Measurements from ENCODE around the gene PDLIM4.

PDLIM4 gene

DNA sequence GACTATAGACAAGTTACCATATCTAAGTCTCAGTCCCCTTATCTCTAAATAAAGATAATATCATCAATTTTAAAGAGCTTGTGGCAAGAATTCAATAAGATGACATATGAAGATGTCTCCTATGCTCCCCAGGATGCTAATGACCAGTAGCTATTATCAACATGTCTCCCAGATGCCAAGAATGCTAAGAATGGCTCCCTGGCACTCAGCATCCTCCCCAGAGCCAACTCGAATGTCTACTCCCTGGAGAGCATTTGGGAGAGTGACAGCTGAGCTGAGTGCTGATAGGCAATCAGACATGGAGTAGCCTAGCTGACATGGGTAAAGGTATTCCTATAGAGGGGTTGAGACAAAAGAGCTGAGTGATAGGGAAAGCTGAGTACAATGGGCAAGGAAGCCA lies 45.7 kb upstream of the PDLIM4 start:
- TF ChIP-seq, protein P1, sequence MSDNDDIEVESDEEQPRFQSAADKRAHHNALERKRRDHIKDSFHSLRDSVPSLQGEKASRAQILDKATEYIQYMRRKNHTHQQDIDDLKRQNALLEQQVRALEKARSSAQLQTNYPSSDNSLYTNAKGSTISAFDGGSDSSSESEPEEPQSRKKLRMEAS (IDR thresholded peaks at IDR 0.05; ENCODE audit: low read depth, low read length): no peak
- TF ChIP-seq POLR2A (IDR thresholded peaks at IDR 0.05; ENCODE audit: extremely low read depth, insufficient read length): no peak
- no peak for DNase-seq (ENCODE audit: low read depth)
- no peak overlapping the region for H3K4me3 ChIP-seq (ENCODE audit: low read depth, low read length)

DNA sequence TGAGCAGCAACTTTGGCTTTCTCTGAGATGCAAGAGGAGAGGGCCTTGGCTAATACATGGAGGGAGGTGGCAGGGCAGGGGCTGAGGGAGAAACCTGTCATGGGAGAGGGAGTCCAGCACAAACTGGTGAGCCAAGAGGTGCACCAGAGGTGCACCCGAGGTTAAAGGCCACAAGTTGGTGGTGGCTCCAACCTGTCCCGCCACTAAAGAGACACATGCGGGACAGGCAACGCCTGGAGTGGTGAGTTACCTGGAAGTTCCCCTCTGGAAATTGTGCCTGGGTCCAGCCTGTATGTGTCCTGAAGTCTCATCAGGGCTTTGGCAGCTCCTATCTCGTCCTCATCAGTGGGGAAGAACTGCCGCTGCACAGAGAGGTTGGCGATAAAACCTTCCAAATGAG lies 43.8 kb upstream of the PDLIM4 start:
- DNase-seq (ENCODE audit: low read depth): no peak
- H3K4me3 ChIP-seq (ENCODE audit: low read depth, low read length): no peak overlapping the region
- no peak for TF ChIP-seq POLR2A (IDR thresholded peaks at IDR 0.05; ENCODE audit: extremely low read depth, insufficient read length)
- TF ChIP-seq MYC (IDR thresholded peaks at IDR 0.05; ENCODE audit: low read depth, low read length): no peak
- TF ChIP-seq, protein P2, sequence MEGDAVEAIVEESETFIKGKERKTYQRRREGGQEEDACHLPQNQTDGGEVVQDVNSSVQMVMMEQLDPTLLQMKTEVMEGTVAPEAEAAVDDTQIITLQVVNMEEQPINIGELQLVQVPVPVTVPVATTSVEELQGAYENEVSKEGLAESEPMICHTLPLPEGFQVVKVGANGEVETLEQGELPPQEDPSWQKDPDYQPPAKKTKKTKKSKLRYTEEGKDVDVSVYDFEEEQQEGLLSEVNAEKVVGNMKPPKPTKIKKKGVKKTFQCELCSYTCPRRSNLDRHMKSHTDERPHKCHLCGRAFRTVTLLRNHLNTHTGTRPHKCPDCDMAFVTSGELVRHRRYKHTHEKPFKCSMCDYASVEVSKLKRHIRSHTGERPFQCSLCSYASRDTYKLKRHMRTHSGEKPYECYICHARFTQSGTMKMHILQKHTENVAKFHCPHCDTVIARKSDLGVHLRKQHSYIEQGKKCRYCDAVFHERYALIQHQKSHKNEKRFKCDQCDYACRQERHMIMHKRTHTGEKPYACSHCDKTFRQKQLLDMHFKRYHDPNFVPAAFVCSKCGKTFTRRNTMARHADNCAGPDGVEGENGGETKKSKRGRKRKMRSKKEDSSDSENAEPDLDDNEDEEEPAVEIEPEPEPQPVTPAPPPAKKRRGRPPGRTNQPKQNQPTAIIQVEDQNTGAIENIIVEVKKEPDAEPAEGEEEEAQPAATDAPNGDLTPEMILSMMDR (IDR thresholded peaks at IDR 0.05; ENCODE audit: low read depth, low read length): no peak

DNA sequence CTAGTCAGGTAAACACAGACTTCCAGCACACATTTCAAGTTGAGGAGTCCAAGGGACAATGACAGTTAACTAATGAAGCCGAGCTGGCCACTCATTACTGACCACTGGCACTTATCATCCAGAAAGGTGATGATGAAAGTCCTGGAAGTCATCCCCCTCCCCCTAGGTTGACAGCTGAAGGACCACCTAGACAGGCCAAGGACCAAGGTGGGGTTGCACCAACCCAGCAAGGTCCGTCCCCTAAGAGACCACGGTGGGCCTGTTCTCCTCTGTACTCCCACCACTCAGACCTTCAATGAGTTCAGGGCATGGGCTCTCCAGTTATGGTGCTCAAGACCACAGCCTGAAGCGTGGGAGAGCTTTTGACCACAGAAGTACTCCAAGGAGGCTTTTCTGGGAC lies 43.0 kb upstream of the PDLIM4 start:
- no peak for DNase-seq (ENCODE audit: low read depth)
- no peak overlapping the region for H3K4me3 ChIP-seq (ENCODE audit: low read depth, low read length)
- TF ChIP-seq MYC (IDR thresholded peaks at IDR 0.05; ENCODE audit: low read depth, low read length) (no peak), POLR2A (IDR thresholded peaks at IDR 0.05; ENCODE audit: extremely low read depth, insufficient read length) (no peak)
- TF ChIP-seq, protein P1 (IDR thresholded peaks at IDR 0.05; ENCODE audit: low read depth, low read length): no peak
- TF ChIP-seq, protein P2 (IDR thresholded peaks at IDR 0.05; ENCODE audit: low read depth, low read length): no peak

DNA sequence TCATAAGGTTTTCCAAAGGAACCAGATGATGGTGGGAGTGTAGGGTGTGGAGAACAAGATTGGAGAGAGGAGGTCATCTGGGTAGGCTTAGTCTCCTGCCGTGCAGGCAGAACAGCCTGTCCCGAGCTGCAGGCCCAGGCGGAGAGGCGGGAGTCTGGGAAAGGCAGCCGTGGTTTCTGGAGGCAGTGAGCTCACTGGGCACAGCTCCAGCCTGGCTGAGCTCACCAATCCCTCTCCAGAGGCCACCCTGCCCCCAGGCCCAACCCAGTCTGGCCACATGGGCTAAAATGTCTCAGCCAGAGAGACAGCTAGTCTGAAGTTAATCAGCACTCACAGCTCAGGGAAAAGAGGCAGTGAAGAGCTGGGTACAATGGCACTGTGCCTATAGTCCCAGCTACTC lies 42.2 kb upstream of the PDLIM4 start:
- no peak for DNase-seq (ENCODE audit: low read depth)
- no peak overlapping the region for H3K4me3 ChIP-seq (ENCODE audit: low read depth, low read length)
- TF ChIP-seq, protein P2 (IDR thresholded peaks at IDR 0.05; ENCODE audit: low read depth, low read length): no peak
- TF ChIP-seq, protein P1 (IDR thresholded peaks at IDR 0.05; ENCODE audit: low read depth, low read length): no peak
- no peak for TF ChIP-seq POLR2A (IDR thresholded peaks at IDR 0.05; ENCODE audit: extremely low read depth, insufficient read length)
- no peak for TF ChIP-seq MYC (IDR thresholded peaks at IDR 0.05; ENCODE audit: low read depth, low read length)

DNA sequence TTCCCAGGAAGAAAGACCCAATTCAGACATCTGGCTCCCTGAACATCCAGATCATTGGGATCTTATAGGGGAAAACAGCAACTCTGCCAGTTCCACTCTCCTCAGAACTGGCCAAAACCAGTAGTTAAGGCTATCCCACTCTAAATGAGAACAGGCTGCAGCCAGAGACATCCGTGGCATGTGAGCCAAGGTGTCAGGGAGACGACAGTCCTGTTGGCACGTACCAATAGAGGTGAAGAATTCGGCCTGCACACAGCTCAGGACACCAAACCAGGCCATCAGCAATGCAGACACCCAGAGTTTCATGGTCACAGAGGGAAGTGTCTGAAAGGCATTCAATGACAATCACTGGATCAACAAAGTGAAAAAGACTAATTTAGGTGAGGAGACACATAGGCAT lies 39.2 kb upstream of the PDLIM4 start:
- no peak overlapping the region for H3K4me3 ChIP-seq (ENCODE audit: low read depth, low read length)
- TF ChIP-seq MYC (IDR thresholded peaks at IDR 0.05; ENCODE audit: low read depth, low read length): no peak
- TF ChIP-seq, protein P2 (IDR thresholded peaks at IDR 0.05; ENCODE audit: low read depth, low read length): no peak
- TF ChIP-seq, protein P1 (IDR thresholded peaks at IDR 0.05; ENCODE audit: low read depth, low read length): no peak
- no peak for DNase-seq (ENCODE audit: low read depth)

DNA sequence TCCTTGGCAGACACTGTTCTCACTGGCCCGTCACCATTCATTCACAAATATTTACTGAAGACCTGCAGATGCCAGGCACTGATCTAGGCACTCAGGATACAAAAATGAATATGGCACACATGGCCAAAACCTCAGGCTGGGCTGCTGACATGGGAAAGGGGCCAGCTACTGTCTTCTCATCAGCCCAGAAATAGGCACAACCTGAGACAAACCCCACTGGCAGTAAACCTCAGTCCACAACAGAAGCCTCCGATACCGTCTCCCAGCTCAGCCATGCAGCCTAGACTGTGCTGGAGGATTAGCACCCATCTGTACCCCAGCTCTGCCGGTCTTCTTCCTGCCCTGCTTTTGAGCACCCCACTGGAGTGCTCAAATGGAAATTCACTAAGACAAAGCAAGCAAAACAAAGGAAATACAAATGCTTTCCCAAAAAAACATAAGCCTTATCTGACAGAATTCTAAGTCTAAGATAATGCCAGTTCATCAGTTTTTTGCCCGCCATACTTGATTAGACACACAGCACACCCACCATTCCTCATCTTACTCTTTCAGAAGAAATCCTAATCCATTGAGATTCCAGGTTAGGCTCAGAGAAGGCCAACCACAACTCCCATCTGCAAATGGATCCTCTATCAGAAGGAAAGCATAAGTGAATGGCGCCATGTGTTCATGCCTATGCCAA lies 38.1 kb upstream of the PDLIM4 start:
- no peak for DNase-seq (ENCODE audit: low read depth)
- no peak overlapping the region for H3K4me3 ChIP-seq (ENCODE audit: low read depth, low read length)
- no peak for TF ChIP-seq POLR2A (IDR thresholded peaks at IDR 0.05; ENCODE audit: extremely low read depth, insufficient read length)

DNA sequence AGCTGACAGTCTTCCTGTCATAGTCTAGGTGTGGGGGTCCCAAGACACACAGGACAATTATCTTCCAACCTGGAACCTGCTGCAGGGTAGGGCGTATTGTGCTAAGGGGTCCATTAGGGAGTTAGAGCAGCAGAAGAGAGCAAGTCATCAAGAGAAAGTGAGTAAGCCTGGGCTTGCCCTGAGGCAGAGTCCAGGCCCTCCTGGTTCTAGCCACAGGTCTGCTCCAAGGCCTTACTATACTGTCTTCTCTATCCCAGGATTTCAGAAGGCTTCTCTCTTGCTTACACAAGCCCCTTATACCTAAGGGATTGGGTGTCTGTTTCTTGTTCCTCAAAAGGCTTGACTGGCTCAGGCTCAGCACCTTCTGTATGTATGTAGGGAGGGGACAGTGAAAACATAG lies 37.5 kb upstream of the PDLIM4 start:
- no peak for DNase-seq (ENCODE audit: low read depth)
- H3K4me3 ChIP-seq (ENCODE audit: low read depth, low read length): no peak overlapping the region

More for the DNA sequence above, 37.5 kb upstream of the PDLIM4 start:
- no peak for TF ChIP-seq POLR2A (IDR thresholded peaks at IDR 0.05; ENCODE audit: extremely low read depth, insufficient read length)
- TF ChIP-seq, protein P1 (IDR thresholded peaks at IDR 0.05; ENCODE audit: low read depth, low read length): no peak
- TF ChIP-seq, protein P2 (IDR thresholded peaks at IDR 0.05; ENCODE audit: low read depth, low read length): no peak
- TF ChIP-seq MYC (IDR thresholded peaks at IDR 0.05; ENCODE audit: low read depth, low read length): no peak
